GM12891 (cell line): ENCODE results near the gene FJX1.

ENCODE experiments used
- POLR2A ChIP-seq: IDR thresholded peaks from 2 replicates; pipeline ENCODE4 v1.6.1; 2011; ENCODE audit warnings: low read depth, low read length, control low read depth
- POLR2AphosphoS5 ChIP-seq: IDR thresholded peaks from 2 replicates; pipeline ENCODE4 v1.6.1; 2011; ENCODE audit warnings: low read depth, low read length, control low read depth
- POU2F2 ChIP-seq: IDR thresholded peaks from 2 replicates; pipeline ENCODE4 v1.6.1; 2011; ENCODE audit warnings: low read depth, mild to moderate bottlenecking, control low read depth, low read length, moderate library complexity

- TF ChIP-seq POLR2A (no peak), POU2F2 (no peak), POLR2AphosphoS5 (no peak)
Measured at GRCh38 chr11:35590412-35590811, 27.8 kb upstream of the FJX1 start.
